SK-N-MC (cell line): ENCODE measurements around the gene VGLL4.

Experiments used
- EZH2 ChIP-seq: fragments of 200-600 bp; sonication (generic); IDR thresholded peaks from one replicate; pipeline ENCODE4 v1.6.1; 2017; ENCODE audit warnings: antibody characterized with exemption
- POLR2AphosphoS5 ChIP-seq: IDR thresholded peaks from 2 replicates; pipeline ENCODE4 v1.6.1; 2012; ENCODE audit warnings: mild to moderate bottlenecking, low read depth, low read length, borderline replicate concordance

DNA sequence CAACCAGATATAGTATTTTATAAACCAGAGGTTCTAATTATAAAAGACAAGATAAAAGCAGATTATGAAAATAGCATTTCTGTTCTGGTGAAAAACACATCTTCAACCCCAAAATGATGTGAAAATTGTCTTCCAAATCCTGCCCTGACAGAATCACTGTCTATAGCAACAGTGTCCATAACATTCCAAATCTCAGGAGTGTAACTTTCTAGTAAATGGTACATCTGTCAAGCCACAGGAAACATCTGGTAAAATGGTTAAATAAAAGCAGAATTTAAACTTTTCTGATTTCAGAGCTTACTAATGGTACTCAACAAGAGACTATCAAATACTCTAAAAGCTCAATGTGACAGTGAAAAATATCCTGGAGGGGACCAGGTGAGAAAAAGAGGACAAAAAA, 60.5 kb downstream of the VGLL4 start:
- no peak for TF ChIP-seq EZH2
- no peak for TF ChIP-seq POLR2AphosphoS5
